CD14-positive monocyte (primary cell): ENCODE data around the gene PPP2R3B. TPM values are rescaled to one million over a fixed set of nuclear protein-coding genes. Genes with fewer than 3 reads are reported as not detected.

Source experiments
- DNase-seq, 3 donors: peaks; one replicate each; pipeline ENCODE4 v3.0.0-alpha.2; 2011 to 2022
- H2AFZ ChIP-seq: 2 replicates; pipeline ENCODE4 v1.6.0; 2012; ENCODE audit warnings: mild to moderate bottlenecking, low read depth, low read length, inconsistent platforms; ENCODE audit not compliant: insufficient read depth, poor library complexity, severe bottlenecking
- H3K27ac ChIP-seq, 2 donors: 1 replicate in 1 of 2; 2 replicates in 1 of 2; pipeline ENCODE4 v1.5.1; 2012 to 2013; ENCODE audit warnings: low read length in 2 of 2, control low read depth in 1 of 2, inconsistent platforms in 1 of 2, low read depth in 1 of 2, mild to moderate bottlenecking in 1 of 2
- H3K27me3 ChIP-seq, 2 donors: one replicate each; pipeline versions ENCODE4 v1.6.0 to v1.6.1; 2011 to 2013; ENCODE audit warnings: low read length in 2 of 2; ENCODE audit not compliant: control insufficient read depth in 2 of 2, insufficient read depth in 2 of 2
- H3K36me3 ChIP-seq, 2 donors: replicated peaks in 1 of 2; 1 replicate in 1 of 2; 2 replicates in 1 of 2; pipeline versions ENCODE4 v1.5.1 to v1.6.1; 2012 to 2013; ENCODE audit warnings: low read length in 2 of 2, control low read depth in 1 of 2, inconsistent platforms in 1 of 2, mild to moderate bottlenecking in 1 of 2; ENCODE audit not compliant: insufficient read depth in 2 of 2, control insufficient read depth in 1 of 2
- H3K4me1 ChIP-seq, 2 donors: 1 replicate in 1 of 2; 2 replicates in 1 of 2; pipeline versions ENCODE4 v1.5.1 to v1.6.1; 2012 to 2013; ENCODE audit warnings: low read length in 2 of 2, control low read depth in 1 of 2, inconsistent platforms in 1 of 2, mild to moderate bottlenecking in 1 of 2, moderate library complexity in 1 of 2; ENCODE audit not compliant: insufficient read depth in 2 of 2, control insufficient read depth in 1 of 2
- H3K4me2 ChIP-seq: replicated peaks from 2 replicates; pipeline ENCODE3; 2012; ENCODE audit warnings: low read length, moderate library complexity, mild to moderate bottlenecking; ENCODE audit not compliant: poor library complexity, severe bottlenecking; ENCODE audit errors: extremely low read depth
- H3K4me3 ChIP-seq, 3 experiments: fragments of 200-600 bp in 1 of 3; sonication (generic) in 1 of 3; replicated peaks in 1 of 3; 1 replicate in 2 of 3; 2 replicates in 1 of 3; pipeline ENCODE4 v1.5.1; 2011 to 2013; ENCODE audit warnings: low read length in 3 of 3, mild to moderate bottlenecking in 3 of 3, control low read depth in 2 of 3, low read depth in 2 of 3, inconsistent platforms in 1 of 3, moderate library complexity in 1 of 3
- H3K79me2 ChIP-seq: 2 replicates; pipeline ENCODE4 v1.6.0; 2012; ENCODE audit warnings: mild to moderate bottlenecking, control low read depth, inconsistent platforms, low read length, moderate library complexity; ENCODE audit not compliant: insufficient read depth
- H3K9ac ChIP-seq: 2 replicates; pipeline ENCODE4 v1.6.0; 2017; ENCODE audit warnings: low read length, mild to moderate bottlenecking; ENCODE audit not compliant: insufficient read depth, poor library complexity, severe bottlenecking
- H3K9me3 ChIP-seq, 2 donors: replicated peaks in 1 of 2; 1 replicate in 1 of 2; 2 replicates in 1 of 2; pipeline versions ENCODE4 v1.5.1 to v1.6.1; 2012 to 2013; ENCODE audit warnings: low read length in 2 of 2, control low read depth in 1 of 2; ENCODE audit not compliant: control insufficient read depth in 1 of 2, insufficient read depth in 1 of 2
- H4K20me1 ChIP-seq: 2 replicates; pipeline ENCODE4 v1.6.0; 2012; ENCODE audit warnings: mild to moderate bottlenecking, low read length, control low read depth, moderate library complexity; ENCODE audit not compliant: insufficient read depth
- H3K27ac Mint-ChIP-seq, 7 donors: one replicate each; pipeline ENCODE4 v1.8.0; 2020; ENCODE audit warnings: mild to moderate bottlenecking in 7 of 7, mixed read lengths in 7 of 7, moderate library complexity in 6 of 7, inconsistent platforms in 2 of 7
- H3K27me3 Mint-ChIP-seq, 3 donors: one replicate each; pipeline ENCODE4 v1.8.0; 2021 to 2022; ENCODE audit warnings: low read depth in 3 of 3, mild to moderate bottlenecking in 3 of 3, mixed read lengths in 3 of 3, moderate library complexity in 3 of 3, inconsistent platforms in 1 of 3
- H3K36me3 Mint-ChIP-seq, 2 donors: one replicate each; pipeline ENCODE4 v1.8.0; 2020; ENCODE audit warnings: mixed read lengths in 2 of 2, inconsistent platforms in 1 of 2, mild to moderate bottlenecking in 1 of 2
- H3K4me1 Mint-ChIP-seq: one replicate; pipeline ENCODE4 v1.8.0; 2020; ENCODE audit warnings: mild to moderate bottlenecking, mixed read lengths
- H3K4me3 Mint-ChIP-seq, 2 donors: one replicate each; pipeline ENCODE4 v1.8.0; 2020; ENCODE audit warnings: mild to moderate bottlenecking in 2 of 2, mixed read lengths in 2 of 2, moderate library complexity in 1 of 2
- H3K9me3 Mint-ChIP-seq, 7 donors: one replicate each; pipeline ENCODE4 v1.8.0; 2020 to 2022; ENCODE audit warnings: mixed read lengths in 7 of 7, mild to moderate bottlenecking in 6 of 7, moderate library complexity in 6 of 7, inconsistent platforms in 2 of 7
- WGBS: methylation state at CpG from one replicate; pipeline ENCODE4 v1.1.5; 2013; ENCODE audit warnings: missing lambda C conversion rate; ENCODE audit not compliant: insufficient coverage; 5-methylcytosine and 5-hydroxymethylcytosine counted together
- intact Hi-C, 2 donors: fragments of 100-400 bp; cut with micrococcal nuclease; formaldehyde crosslinking; loops; one replicate each; pipeline versions ENCODE4 v1.15.0 to v1.15.1; 2023
- polyA plus RNA-seq, 3 donors: library from polyadenylated mRNA; depleted of rRNA in 1 of 3; unstranded in 2 of 3; stranded (reverse) in 1 of 3; fragments of 300-500 nt in 2 of 3; fragments of >200 nt in 1 of 3; fragmentation: Illumina TruSeq in 2 of 3; gene quantifications; 1 replicate in 2 of 3; 2 replicates in 1 of 3; pipeline ENCODE4 v1.2.3, GENCODE V29; 2012 to 2021
- TF ChIP-seq, protein P1 (sequence below): fragments of 200-600 bp; IDR thresholded peaks from one replicate; pipeline ENCODE4 v1.8.0; 2022; ENCODE audit warnings: antibody characterized with exemption, mild to moderate bottlenecking

Gene PPP2R3B
- polyA plus RNA-seq, 3 donors = 2.1 to 9.0 (median 2.3) TPM

DNA sequence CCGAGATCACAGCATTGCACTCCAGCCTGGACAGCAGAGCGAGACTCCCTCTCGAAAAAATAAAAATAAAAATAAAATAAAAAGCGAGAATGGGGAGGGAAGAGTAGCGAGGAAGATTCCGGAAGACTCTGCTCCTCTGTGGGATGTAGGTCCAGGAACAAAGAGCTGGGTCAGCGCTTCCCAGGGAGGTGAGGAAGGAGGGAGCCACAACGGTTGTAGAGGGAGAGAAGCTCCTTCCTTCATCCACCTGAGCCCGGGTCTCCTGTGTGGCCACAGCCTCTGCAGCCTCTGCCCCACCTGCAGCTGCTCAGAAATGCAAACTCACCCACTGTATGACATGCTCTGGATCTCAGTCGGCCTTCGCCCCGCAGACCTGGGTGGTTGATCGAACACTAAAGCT, 3.8 kb upstream of the PPP2R3B start:
- H3K27me3 Mint-ChIP-seq = peaks cover 2 to 4% (median 4%) of the 10 kb centered on the region in 3 donors
- H3K4me1 Mint-ChIP-seq = peaks cover 4% of the 10 kb centered on the region
- H3K27ac Mint-ChIP-seq = no peak overlapping the region
- no peak overlapping the region for H3K27ac ChIP-seq
- 100% methylated on average over 7 of the region's 13 CpGs for WGBS
- peaks cover 10 to 11% of the 10 kb centered on the region in 2 donors for H3K4me1 ChIP-seq
- H3K27me3 ChIP-seq = no peaks in the 10 kb centered on the region
- intact Hi-C loops = no loop called here
- no peaks in the 10 kb centered on the region for H3K36me3 ChIP-seq
- H3K9me3 ChIP-seq = no peaks in the 10 kb centered on the region
- no peaks in the 10 kb centered on the region for H4K20me1 ChIP-seq
- TF ChIP-seq, protein P1, sequence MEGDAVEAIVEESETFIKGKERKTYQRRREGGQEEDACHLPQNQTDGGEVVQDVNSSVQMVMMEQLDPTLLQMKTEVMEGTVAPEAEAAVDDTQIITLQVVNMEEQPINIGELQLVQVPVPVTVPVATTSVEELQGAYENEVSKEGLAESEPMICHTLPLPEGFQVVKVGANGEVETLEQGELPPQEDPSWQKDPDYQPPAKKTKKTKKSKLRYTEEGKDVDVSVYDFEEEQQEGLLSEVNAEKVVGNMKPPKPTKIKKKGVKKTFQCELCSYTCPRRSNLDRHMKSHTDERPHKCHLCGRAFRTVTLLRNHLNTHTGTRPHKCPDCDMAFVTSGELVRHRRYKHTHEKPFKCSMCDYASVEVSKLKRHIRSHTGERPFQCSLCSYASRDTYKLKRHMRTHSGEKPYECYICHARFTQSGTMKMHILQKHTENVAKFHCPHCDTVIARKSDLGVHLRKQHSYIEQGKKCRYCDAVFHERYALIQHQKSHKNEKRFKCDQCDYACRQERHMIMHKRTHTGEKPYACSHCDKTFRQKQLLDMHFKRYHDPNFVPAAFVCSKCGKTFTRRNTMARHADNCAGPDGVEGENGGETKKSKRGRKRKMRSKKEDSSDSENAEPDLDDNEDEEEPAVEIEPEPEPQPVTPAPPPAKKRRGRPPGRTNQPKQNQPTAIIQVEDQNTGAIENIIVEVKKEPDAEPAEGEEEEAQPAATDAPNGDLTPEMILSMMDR = no peak
- H3K4me2 ChIP-seq = no peak overlapping the region
- no peak overlapping the region for H2AFZ ChIP-seq
- H3K36me3 Mint-ChIP-seq = no peaks in the 10 kb centered on the region
- peaks cover 4% of the 10 kb centered on the region for H3K79me2 ChIP-seq
- peaks cover 0 to 6% (median 0%) of the 10 kb centered on the region in 7 donors for H3K9me3 Mint-ChIP-seq
- no peak overlapping the region for H3K9ac ChIP-seq
- H3K4me3 Mint-ChIP-seq = no peak overlapping the region
- DNase-seq = no peak
- no peak overlapping the region for H3K4me3 ChIP-seq

DNA sequence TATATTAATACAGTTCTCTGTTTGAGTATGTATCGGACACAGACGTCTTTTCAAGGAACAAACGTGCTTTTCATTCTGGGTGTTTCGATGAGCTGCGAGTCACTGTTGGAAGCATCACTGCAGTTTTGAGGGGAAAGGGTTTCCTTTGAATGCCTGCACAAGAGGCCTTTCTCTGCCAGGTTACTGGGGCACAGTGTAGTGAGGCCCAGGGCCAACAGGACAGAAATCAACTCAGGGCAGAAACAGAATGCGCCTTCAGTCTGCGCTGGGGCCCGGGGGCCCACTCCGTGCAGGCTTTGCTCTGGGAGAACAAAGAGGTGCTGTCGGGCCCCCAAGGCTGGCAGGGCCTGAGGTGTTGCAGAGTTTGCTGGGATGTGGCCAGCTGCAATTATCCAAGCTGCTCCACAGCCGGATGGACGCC, 2.3 kb upstream of the PPP2R3B start:
- H3K27ac Mint-ChIP-seq = peak overlapping the region in 1 of 7 donors; percentile 21

More for the DNA sequence above, 2.3 kb upstream of the PPP2R3B start:
- Histone ChIP-seq H3K36me3 (no peaks in the 10 kb centered on the region), H2AFZ (no peak overlapping the region), H3K9ac (no peak overlapping the region), H3K9me3 (no peaks in the 10 kb centered on the region), H3K79me2 (peaks cover 7% of the 10 kb centered on the region), H4K20me1 (no peaks in the 10 kb centered on the region), H3K27ac (no peak overlapping the region), H3K4me3 (no peak overlapping the region), H3K4me2 (no peak overlapping the region), H3K4me1 (peaks cover 10 to 11% of the 10 kb centered on the region in 2 donors), H3K27me3 (no peaks in the 10 kb centered on the region)
- TF ChIP-seq, protein P1 = no peak
- DNase-seq = no peak
- no peak overlapping the region for H3K4me3 Mint-ChIP-seq
- whole genome bisulfite sequencing = over 99% methylated on average over 12 of the region's 12 CpGs
- intact Hi-C loops = loop anchor here in 1 of 2 donors (5.0 kb wide), 1 partner anchor 67 kb away; no protein-coding TSS in a partner anchor
- no peaks in the 10 kb centered on the region for H3K36me3 Mint-ChIP-seq
- no peaks in the 10 kb centered on the region for H3K9me3 Mint-ChIP-seq
- H3K27me3 Mint-ChIP-seq = peaks cover 2 to 4% (median 4%) of the 10 kb centered on the region in 3 donors
- H3K4me1 Mint-ChIP-seq = peaks cover 4% of the 10 kb centered on the region
